ENCODE results near the gene RPS27. TPM values are rescaled to one million over a fixed set of nuclear protein-coding genes. Genes with fewer than 3 reads are reported as not detected.
A peak's percentile ranks its signal among the peaks of the same experiment; 100 is the strongest.

The RPS27 gene
- total and polyA plus RNA-seq, 2 of the 13 experiments (the other 11 are each of a cell fraction or from before 2014, with no cell fraction given): 3,737 to 9,964 TPM

DNA sequence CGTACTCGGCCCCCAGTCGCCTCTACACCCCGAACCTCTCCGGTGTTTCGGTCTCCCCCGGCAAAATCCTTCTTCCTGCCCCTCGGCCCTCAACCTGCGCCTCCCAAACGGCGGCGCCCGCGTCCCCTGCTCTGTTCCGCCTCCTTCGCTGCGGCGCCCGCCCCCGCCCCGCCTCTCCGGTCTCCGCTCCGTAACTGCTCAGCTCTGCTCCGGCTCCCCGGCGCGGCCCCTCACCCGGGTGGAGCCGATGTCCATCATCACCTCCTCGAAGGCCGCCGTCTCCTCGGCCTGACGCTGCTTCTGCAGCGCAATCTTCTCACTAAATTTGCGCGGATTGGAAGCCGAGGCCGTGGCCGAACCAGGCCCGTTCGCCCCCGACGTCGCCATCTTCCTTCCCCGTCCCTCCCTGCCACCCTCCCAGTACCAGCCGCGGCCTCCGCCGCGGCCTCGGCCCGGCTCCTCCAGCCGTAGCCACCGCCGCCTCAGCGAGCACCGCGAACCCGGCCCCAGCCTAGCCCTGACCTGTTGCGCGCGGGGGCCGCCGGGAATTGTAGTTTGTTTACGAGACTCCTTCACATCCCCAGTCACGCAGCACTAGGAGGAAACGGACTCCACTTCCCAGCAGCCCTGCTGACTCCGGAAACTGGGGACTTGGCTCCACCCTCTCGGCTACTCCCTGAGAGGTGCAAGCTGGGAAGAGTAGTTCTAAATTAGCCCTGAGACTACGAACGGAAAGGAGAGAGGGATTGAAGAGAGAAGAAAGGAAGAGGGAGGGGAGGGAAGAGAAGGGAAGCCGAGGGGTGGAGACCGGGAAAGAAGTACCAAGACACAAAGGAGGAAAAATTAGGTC, 32.2 kb upstream of the RPS27 start, which contains the start of gene CRTC2 (continued):
- TF ChIP-seq HNRNPL (IDR thresholded peaks at IDR 0.05; ENCODE audit: low read depth, low read length): no peak
- TF ChIP-seq SYNCRIP (IDR thresholded peaks at IDR 0.05; ENCODE audit: insufficient read depth, low read depth, low read length): no peak
- no peak for TF ChIP-seq RFX3 (CRISPR knock-in tag; IDR thresholded peaks at IDR 0.05)
- TF ChIP-seq ZSCAN12 (CRISPR knock-in tag; IDR thresholded peaks at IDR 0.05): no peak
- peak; percentile 28; the same call in 1 of the 2 replicates for TF ChIP-seq SMAD1 (CRISPR knock-in tag; IDR thresholded peaks at IDR 0.05; ENCODE audit: borderline replicate concordance, low read depth)
- no peak for TF ChIP-seq ZNF550 (CRISPR knock-in tag; IDR thresholded peaks at IDR 0.05; ENCODE audit: borderline replicate concordance)
- no peak for TF ChIP-seq ZNF33B (CRISPR knock-in tag; IDR thresholded peaks at IDR 0.05)
- TF ChIP-seq ZNF468 (CRISPR knock-in tag; IDR thresholded peaks at IDR 0.05): no peak
- TF ChIP-seq PCBP1 (IDR thresholded peaks at IDR 0.05; ENCODE audit: borderline replicate concordance, low read depth, low read length): no peak
- TF ChIP-seq, protein P1, sequence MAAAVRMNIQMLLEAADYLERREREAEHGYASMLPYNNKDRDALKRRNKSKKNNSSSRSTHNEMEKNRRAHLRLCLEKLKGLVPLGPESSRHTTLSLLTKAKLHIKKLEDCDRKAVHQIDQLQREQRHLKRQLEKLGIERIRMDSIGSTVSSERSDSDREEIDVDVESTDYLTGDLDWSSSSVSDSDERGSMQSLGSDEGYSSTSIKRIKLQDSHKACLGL (CRISPR knock-in tag; IDR thresholded peaks at IDR 0.05): no peak
- TF ChIP-seq ZNF879 (CRISPR knock-in tag; IDR thresholded peaks at IDR 0.05): no peak
- TF ChIP-seq, protein P2, sequence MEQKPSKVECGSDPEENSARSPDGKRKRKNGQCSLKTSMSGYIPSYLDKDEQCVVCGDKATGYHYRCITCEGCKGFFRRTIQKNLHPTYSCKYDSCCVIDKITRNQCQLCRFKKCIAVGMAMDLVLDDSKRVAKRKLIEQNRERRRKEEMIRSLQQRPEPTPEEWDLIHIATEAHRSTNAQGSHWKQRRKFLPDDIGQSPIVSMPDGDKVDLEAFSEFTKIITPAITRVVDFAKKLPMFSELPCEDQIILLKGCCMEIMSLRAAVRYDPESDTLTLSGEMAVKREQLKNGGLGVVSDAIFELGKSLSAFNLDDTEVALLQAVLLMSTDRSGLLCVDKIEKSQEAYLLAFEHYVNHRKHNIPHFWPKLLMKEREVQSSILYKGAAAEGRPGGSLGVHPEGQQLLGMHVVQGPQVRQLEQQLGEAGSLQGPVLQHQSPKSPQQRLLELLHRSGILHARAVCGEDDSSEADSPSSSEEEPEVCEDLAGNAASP (CRISPR knock-in tag; IDR thresholded peaks at IDR 0.05; ENCODE audit: borderline replicate concordance): no peak
- TF ChIP-seq GABPA (IDR thresholded peaks at IDR 0.05; ENCODE audit: low read depth, low read length): peak; percentile 80
- TF ChIP-seq GABPA (CRISPR knock-in tag; IDR thresholded peaks at IDR 0.05; ENCODE audit: low read depth): peak; percentile 96
- peak; percentile 98 for TF ChIP-seq AGO2 (optimal IDR thresholded peaks at IDR 0.05; ENCODE audit: low read depth, low read length)
- peak; percentile 67; the same call in 1 of the 2 replicates for TF ChIP-seq ATF7-NPFF (CRISPR knock-in tag; IDR thresholded peaks at IDR 0.05; ENCODE audit: low read depth)
- TF ChIP-seq ZNF136 (CRISPR knock-in tag; IDR thresholded peaks at IDR 0.05; ENCODE audit: low read depth): no peak
- TF ChIP-seq, protein P3, sequence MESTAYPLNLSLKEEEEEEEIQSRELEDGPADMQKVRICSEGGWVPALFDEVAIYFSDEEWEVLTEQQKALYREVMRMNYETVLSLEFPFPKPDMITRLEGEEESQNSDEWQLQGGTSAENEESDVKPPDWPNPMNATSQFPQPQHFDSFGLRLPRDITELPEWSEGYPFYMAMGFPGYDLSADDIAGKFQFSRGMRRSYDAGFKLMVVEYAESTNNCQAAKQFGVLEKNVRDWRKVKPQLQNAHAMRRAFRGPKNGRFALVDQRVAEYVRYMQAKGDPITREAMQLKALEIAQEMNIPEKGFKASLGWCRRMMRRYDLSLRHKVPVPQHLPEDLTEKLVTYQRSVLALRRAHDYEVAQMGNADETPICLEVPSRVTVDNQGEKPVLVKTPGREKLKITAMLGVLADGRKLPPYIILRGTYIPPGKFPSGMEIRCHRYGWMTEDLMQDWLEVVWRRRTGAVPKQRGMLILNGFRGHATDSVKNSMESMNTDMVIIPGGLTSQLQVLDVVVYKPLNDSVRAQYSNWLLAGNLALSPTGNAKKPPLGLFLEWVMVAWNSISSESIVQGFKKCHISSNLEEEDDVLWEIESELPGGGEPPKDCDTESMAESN (CRISPR knock-in tag; conservative IDR thresholded peaks at IDR 0.05): peak; percentile 39
- no peak; a peak in 1 of 4 replicates for TF ChIP-seq EP300 (IDR thresholded peaks at IDR 0.05; ENCODE audit: low read depth in 2 of 2, low read length in 2 of 2)
- no peak; the same call in 1 of the 2 replicates for TF ChIP-seq EP300 (CRISPR knock-in tag; IDR thresholded peaks at IDR 0.05; ENCODE audit: borderline replicate concordance)
- TF ChIP-seq MBD4 (IDR thresholded peaks at IDR 0.05; ENCODE audit: borderline replicate concordance, low read length): no peak
- peak; percentile 29; the same call in 1 of the 2 replicates for TF ChIP-seq ZNF230 (CRISPR knock-in tag; IDR thresholded peaks at IDR 0.05)
- TF ChIP-seq, protein P4, sequence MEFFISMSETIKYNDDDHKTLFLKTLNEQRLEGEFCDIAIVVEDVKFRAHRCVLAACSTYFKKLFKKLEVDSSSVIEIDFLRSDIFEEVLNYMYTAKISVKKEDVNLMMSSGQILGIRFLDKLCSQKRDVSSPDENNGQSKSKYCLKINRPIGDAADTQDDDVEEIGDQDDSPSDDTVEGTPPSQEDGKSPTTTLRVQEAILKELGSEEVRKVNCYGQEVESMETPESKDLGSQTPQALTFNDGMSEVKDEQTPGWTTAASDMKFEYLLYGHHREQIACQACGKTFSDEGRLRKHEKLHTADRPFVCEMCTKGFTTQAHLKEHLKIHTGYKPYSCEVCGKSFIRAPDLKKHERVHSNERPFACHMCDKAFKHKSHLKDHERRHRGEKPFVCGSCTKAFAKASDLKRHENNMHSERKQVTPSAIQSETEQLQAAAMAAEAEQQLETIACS (CRISPR knock-in tag; IDR thresholded peaks at IDR 0.05): 0 out of 2 replicates have a peak, but pooled peaks have one; percentile 16
- TF ChIP-seq ZBTB3 (CRISPR knock-in tag; IDR thresholded peaks at IDR 0.05; ENCODE audit: borderline replicate concordance, low read depth): no peak
- TF ChIP-seq NCOR1 (IDR thresholded peaks at IDR 0.05; ENCODE audit: borderline replicate concordance, low read length): no peak
- TF ChIP-seq SNAI1 (CRISPR knock-in tag; IDR thresholded peaks at IDR 0.05; ENCODE audit: borderline replicate concordance): no peak
